ENCODE measurements around the gene AUTS2. TPM values are rescaled to one million over a fixed set of nuclear protein-coding genes. Genes with fewer than 3 reads are reported as not detected.

AUTS2 gene
- polyA plus RNA-seq, 1 donor from 2014 or later: 97.3 TPM

GRCh38 chr7:69803699-69804516 is 205.6 kb downstream of the AUTS2 start:
- H3K4me3 ChIP-seq (ENCODE audit: low read length): no peak overlapping the region
- no peaks in the 10 kb centered on the region for H3F3A ChIP-seq (ENCODE audit: insufficient read depth, low read length, poor library complexity, severe bottlenecking)
- no peak overlapping the region for H2AFZ ChIP-seq (ENCODE audit: low read depth, low read length)
- H3K79me2 ChIP-seq (replicated peaks; ENCODE audit: insufficient read depth, low read length): peaks cover 42% of the 10 kb centered on the region
- no peak overlapping the region for H3K4me2 ChIP-seq (ENCODE audit: low read length)
- H4K20me1 ChIP-seq (ENCODE audit: insufficient read depth): no peaks in the 10 kb centered on the region
- H3K36me3 ChIP-seq (ENCODE audit: insufficient read depth, low read length): no peaks in the 10 kb centered on the region
- H3K9ac ChIP-seq (ENCODE audit: low read length): no peak overlapping the region
- no peaks in the 10 kb centered on the region for H3K9me3 ChIP-seq (ENCODE audit: low read length)
- H3K9me2 ChIP-seq (ENCODE audit: insufficient read depth, low read length): no peaks in the 10 kb centered on the region
- no peaks in the 10 kb centered on the region for H3K27me3 ChIP-seq (ENCODE audit: insufficient read depth, low read depth, low read length)
- no peak overlapping the region for H3K27ac ChIP-seq (ENCODE audit: low read length)
- TF ChIP-seq TAF1 (IDR thresholded peaks at IDR 0.05; ENCODE audit: low read depth) (no peak), MXI1 (conservative IDR thresholded peaks at IDR 0.05; ENCODE audit: poor library complexity, severe bottlenecking) (no peak), POLR2AphosphoS5 (IDR thresholded peaks at IDR 0.05) (no peak)

- H3K9me2 ChIP-seq (ENCODE audit: insufficient read depth, low read length): no peaks in the 10 kb centered on the region
- TF ChIP-seq MXI1 (conservative IDR thresholded peaks at IDR 0.05; ENCODE audit: poor library complexity, severe bottlenecking): no peak
- TF ChIP-seq EP300 (conservative IDR thresholded peaks at IDR 0.05; ENCODE audit: poor library complexity, severe bottlenecking): no peak
- no peak for TF ChIP-seq EZH2 (IDR thresholded peaks at IDR 0.05; ENCODE audit: borderline replicate concordance, insufficient read depth, low read length, poor library complexity, severe bottlenecking)
- TF ChIP-seq RAD21 (conservative IDR thresholded peaks at IDR 0.05): no peak
- TF ChIP-seq POLR2AphosphoS5 (IDR thresholded peaks at IDR 0.05): no peak
- TF ChIP-seq TAF1 (IDR thresholded peaks at IDR 0.05; ENCODE audit: low read depth): no peak
- no peak for TF ChIP-seq SMC3 (conservative IDR thresholded peaks at IDR 0.05; ENCODE audit: poor library complexity)
- TF ChIP-seq REST (IDR thresholded peaks at IDR 0.05; ENCODE audit: borderline replicate concordance): no peak
- TF ChIP-seq CTCF (IDR thresholded peaks at IDR 0.05; ENCODE audit: poor library complexity, severe bottlenecking): no peak
Observed at GRCh38 chr7:69804962-69805361, 206.7 kb downstream of the AUTS2 start.

More at GRCh38 chr7:69804962-69805361, 206.7 kb downstream of the AUTS2 start:
- Histone ChIP-seq H3K9me3 (ENCODE audit: low read length) (no peaks in the 10 kb centered on the region), H3K4me3 (ENCODE audit: low read length) (no peak overlapping the region), H3K27ac (ENCODE audit: low read length) (no peak overlapping the region), H3K27me3 (ENCODE audit: insufficient read depth, low read depth, low read length) (no peaks in the 10 kb centered on the region), H3K9ac (ENCODE audit: low read length) (no peak overlapping the region), H3K36me3 (ENCODE audit: insufficient read depth, low read length) (no peaks in the 10 kb centered on the region), H2AFZ (ENCODE audit: low read depth, low read length) (no peak overlapping the region), H3K4me2 (ENCODE audit: low read length) (no peak overlapping the region), H4K20me1 (ENCODE audit: insufficient read depth) (no peaks in the 10 kb centered on the region), H3F3A (ENCODE audit: insufficient read depth, low read length, poor library complexity, severe bottlenecking) (no peaks in the 10 kb centered on the region), H3K79me2 (replicated peaks; ENCODE audit: insufficient read depth, low read length) (peaks cover 37% of the 10 kb centered on the region)
